Stomach (tissue), 4 donors: Measurements from ENCODE around the gene ZBTB34.

Experiments
- CTCF ChIP-seq, 7 experiments: fragments of 450-650 bp in 4 of 7; fragments of 200-600 bp in 3 of 7; sonication (generic) in 3 of 7; IDR thresholded peaks; one replicate each; pipeline ENCODE4 v1.5.1; 2016 to 2019; ENCODE audit warnings: antibody characterized with exemption in 7 of 7, control low read depth in 2 of 7, mild to moderate bottlenecking in 1 of 7
- EP300 ChIP-seq: sonication (generic); formaldehyde crosslinking; IDR thresholded peaks from one replicate; pipeline ENCODE4 v1.6.1; 2017; ENCODE audit warnings: antibody characterized with exemption
- POLR2A ChIP-seq, 4 donors: fragments of 450-650 bp; IDR thresholded peaks; one replicate each; pipeline ENCODE4 v1.6.1; 2016; ENCODE audit warnings: antibody characterized with exemption in 4 of 4, control low read depth in 2 of 4, mild to moderate bottlenecking in 1 of 4, moderate library complexity in 1 of 4
- POLR2AphosphoS5 ChIP-seq, 3 donors: sonication (generic); formaldehyde crosslinking; IDR thresholded peaks; one replicate each; pipeline ENCODE4 v1.6.1; 2016; ENCODE audit warnings: antibody characterized with exemption in 3 of 3

DNA sequence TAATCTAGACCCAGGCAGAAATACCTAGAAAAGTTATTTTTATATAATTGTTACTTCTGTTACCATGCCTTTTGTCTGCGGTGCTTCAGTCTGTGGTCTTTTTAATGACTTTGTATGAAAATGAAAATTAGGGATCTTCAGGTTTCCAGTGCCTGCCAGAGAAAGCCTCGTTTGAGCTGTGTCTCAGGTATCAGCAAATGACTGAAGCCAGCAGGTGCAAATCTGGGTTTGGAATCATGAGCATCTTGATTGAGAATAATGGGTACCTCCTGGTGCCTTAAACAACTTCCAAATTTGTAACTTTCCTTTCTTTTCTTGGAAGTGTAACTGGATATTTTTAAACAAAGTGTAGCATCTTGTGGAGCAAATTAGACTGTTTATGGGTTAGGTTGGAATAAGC, 4.3 kb downstream of the ZBTB34 start:
- TF ChIP-seq POLR2A (IDR thresholded peaks at IDR 0.05): no peak
- TF ChIP-seq EP300: no peak
- no peak for TF ChIP-seq POLR2AphosphoS5 (IDR thresholded peaks at IDR 0.05)
- TF ChIP-seq CTCF (IDR thresholded peaks at IDR 0.05): no peak
